Measurements from ENCODE around the gene DCTN1.
"Not testable (repeated sequence)": the region's sequence is repeated elsewhere in the genome, so short reads cannot be mapped to it uniquely, and the experiment has no call there.

The DCTN1 gene

GRCh38 chr2:74369976-74370375 lies 10.1 kb downstream of the DCTN1 start:
- no peak for DNase-seq
- H3K27ac Mint-ChIP-seq = no peak overlapping the region
- no peaks in the 10 kb centered on the region for H3K9me3 Mint-ChIP-seq
- no peak overlapping the region for H3K4me3 Mint-ChIP-seq
- H3K36me3 Mint-ChIP-seq (ENCODE audit: low read depth) = peaks cover 76% of the 10 kb centered on the region
- H3K4me1 Mint-ChIP-seq (ENCODE audit: low read depth) = no peaks in the 10 kb centered on the region
- no peaks in the 10 kb centered on the region for H3K27me3 Mint-ChIP-seq

DNA sequence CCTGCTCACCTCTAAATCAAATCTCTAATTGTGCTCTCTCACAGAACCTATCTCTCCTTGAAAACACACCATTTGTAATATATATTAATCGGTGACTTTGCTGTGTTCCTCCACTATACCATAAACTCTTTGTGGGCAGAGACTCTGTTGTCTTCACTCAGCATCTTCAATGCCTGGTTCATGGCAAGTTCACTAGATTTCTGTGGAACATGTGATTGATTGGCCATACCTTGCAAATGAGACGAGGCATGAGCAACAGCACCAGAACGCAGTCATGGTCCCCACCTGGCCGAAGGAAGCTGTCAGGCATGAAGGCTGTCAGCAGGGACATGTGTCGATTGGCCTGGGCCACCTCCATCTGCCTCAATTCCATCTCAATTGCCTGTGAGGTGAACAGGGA lies 11.6 kb downstream of the DCTN1 start:
- no peaks in the 10 kb centered on the region for H3K9me3 Mint-ChIP-seq
- no peak overlapping the region for H3K27ac Mint-ChIP-seq
- H3K4me3 Mint-ChIP-seq = no peak overlapping the region
- H3K4me1 Mint-ChIP-seq (ENCODE audit: low read depth) = no peaks in the 10 kb centered on the region
- H3K27me3 Mint-ChIP-seq = no peaks in the 10 kb centered on the region
- no peak for DNase-seq
- peaks cover 88% of the 10 kb centered on the region for H3K36me3 Mint-ChIP-seq (ENCODE audit: low read depth)

DNA sequence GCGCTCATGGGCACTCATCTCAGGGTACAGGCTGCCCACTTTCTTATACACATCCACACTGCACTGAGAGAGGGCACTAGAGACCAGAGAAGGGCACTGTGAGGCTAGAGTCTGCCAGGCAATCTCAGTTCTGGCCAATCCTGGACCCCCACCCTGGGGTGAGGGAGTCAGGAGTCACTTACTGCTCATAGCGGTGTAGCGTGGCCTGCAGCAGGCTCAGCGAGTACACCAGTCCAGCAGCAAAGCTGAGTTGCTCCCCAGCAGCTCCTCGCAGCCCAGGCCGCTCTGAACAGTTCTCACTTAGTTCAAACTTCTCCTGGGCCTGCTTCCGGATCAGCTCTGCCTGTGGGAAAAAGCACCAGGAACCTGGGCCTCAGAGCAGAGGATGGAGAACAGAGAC lies 12.3 kb downstream of the DCTN1 start:
- Mint-ChIP-seq H3K4me3 (no peak overlapping the region), H3K4me1 (ENCODE audit: low read depth) (no peaks in the 10 kb centered on the region), H3K9me3 (no peaks in the 10 kb centered on the region), H3K27ac (no peak overlapping the region), H3K27me3 (no peaks in the 10 kb centered on the region), H3K36me3 (ENCODE audit: low read depth) (peaks cover 95% of the 10 kb centered on the region)
- DNase-seq = no peak

GRCh38 chr2:74366036-74366435 lies 14.1 kb downstream of the DCTN1 start:
- no peak overlapping the region for H3K4me3 Mint-ChIP-seq
- H3K36me3 Mint-ChIP-seq (ENCODE audit: low read depth) = peaks cover 99% of the 10 kb centered on the region
- H3K27me3 Mint-ChIP-seq = no peaks in the 10 kb centered on the region
- H3K27ac Mint-ChIP-seq = peak overlapping the region; percentile 0
- H3K4me1 Mint-ChIP-seq (ENCODE audit: low read depth) = no peaks in the 10 kb centered on the region
- DNase-seq = no peak
- H3K9me3 Mint-ChIP-seq = no peaks in the 10 kb centered on the region

DNA sequence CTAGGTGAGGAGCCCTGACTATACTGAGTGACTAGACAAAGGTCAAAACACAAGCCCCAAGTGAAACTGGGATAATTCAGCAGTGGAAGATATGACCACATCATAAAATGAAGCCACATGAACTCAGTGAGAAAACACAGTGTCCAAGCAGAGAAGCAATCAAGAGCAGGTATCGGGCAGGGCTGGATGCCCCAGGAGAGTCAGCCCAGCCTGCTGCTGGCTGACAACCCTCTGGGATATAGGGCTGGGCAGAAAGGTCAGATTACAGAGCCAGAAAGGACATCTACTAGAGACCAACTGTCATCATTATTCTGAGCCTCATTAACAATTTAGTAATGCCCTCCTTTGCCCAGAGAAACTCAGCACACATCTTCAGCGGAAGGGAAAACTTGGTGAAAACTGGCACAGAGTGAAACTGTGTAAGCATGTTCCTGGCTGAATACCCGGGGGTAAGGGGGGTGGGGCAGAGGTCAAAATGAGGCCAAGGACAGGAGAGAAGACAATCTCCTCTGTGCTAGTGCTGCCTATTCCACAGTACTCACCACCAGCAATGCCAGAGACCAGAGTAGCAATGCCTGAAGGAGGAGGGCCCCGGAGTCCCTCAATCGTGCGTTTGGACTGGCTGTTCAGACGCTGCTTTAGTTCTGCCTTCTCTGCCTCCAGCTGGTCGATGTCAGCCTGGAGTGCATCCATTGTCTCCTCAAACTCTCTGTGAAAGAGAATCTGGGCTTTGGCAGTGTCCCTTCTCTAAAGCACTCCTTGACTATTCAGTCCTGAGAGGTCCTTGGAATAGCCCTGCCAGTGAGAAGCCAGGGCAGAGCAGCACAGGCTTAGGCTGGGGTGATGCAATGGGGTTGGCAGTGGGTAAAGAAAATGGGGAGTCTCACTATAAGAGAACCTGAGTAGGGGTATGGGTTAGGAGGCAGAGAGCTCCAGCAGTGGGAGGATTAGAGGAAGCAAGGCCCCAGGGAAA lies 15.3 kb downstream of the DCTN1 start:
- Mint-ChIP-seq H3K27ac (peak overlapping the region; percentile 0), H3K36me3 (ENCODE audit: low read depth) (peaks cover 99% of the 10 kb centered on the region), H3K27me3 (no peaks in the 10 kb centered on the region), H3K4me3 (no peak overlapping the region), H3K4me1 (ENCODE audit: low read depth) (no peaks in the 10 kb centered on the region), H3K9me3 (no peaks in the 10 kb centered on the region)
- DNase-seq = no peak

- Mint-ChIP-seq H3K27ac (no peak overlapping the region), H3K9me3 (no peaks in the 10 kb centered on the region), H3K4me1 (ENCODE audit: low read depth) (no peaks in the 10 kb centered on the region), H3K27me3 (no peaks in the 10 kb centered on the region), H3K36me3 (ENCODE audit: low read depth) (peaks cover 93% of the 10 kb centered on the region), H3K4me3 (no peak overlapping the region)
- no peak for DNase-seq
Observed at GRCh38 chr2:74361327-74361726, 18.8 kb downstream of the DCTN1 start.

- no peaks in the 10 kb centered on the region for H3K27me3 Mint-ChIP-seq
- no peaks in the 10 kb centered on the region for H3K9me3 Mint-ChIP-seq
- H3K36me3 Mint-ChIP-seq (ENCODE audit: low read depth) = peaks cover 66% of the 10 kb centered on the region
- H3K4me3 Mint-ChIP-seq = no peak overlapping the region
- no peak for DNase-seq
- H3K27ac Mint-ChIP-seq = no peak overlapping the region
- no peaks in the 10 kb centered on the region for H3K4me1 Mint-ChIP-seq (ENCODE audit: low read depth)
Observed at GRCh38 chr2:74357627-74358026, 22.5 kb downstream of the DCTN1 start.

DNA sequence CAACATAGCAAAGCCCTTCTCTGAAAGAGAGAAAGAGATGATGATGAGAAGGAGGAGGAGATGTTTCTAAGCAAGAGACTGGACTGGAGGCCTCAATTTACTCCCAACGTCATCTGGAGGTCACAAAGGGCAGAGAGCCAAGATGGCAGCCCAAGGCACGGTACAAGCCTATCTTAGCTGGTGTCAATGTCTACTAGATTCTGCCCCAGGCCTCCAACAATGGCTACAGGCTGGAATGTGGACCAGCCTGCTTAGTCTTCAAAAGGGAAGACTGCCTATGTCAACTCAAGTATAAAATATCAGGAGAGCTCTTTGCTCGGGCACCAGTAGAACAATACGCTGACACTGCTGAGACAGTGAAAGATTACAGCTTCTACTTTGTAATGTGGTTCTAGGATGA lies 30.2 kb downstream of the DCTN1 start:
- H3K36me3 Mint-ChIP-seq (ENCODE audit: low read depth) = no peaks in the 10 kb centered on the region
- no peaks in the 10 kb centered on the region for H3K9me3 Mint-ChIP-seq
- no peak overlapping the region for H3K27ac Mint-ChIP-seq
- no peak for DNase-seq
- no peaks in the 10 kb centered on the region for H3K27me3 Mint-ChIP-seq
- no peak overlapping the region for H3K4me3 Mint-ChIP-seq
- H3K4me1 Mint-ChIP-seq (ENCODE audit: low read depth) = no peaks in the 10 kb centered on the region

DNA sequence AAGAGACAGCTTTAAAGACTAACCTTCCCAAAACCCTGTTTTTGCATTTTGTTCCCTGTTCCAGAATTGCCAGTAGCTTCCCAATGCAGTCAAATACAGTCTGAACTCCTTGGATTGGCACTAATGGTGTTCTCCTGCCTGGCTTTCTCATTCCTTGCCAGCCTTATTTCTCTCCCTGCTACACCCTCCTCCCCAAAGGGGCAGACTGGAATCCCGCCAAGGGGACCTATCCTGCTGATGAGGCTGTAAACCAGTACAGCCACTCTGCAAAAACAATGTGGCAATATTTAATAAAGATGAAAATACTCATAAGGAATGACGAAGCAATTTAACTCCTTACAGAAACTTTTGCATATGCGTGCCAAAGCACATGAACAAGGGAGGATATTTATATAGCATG lies 32.4 kb downstream of the DCTN1 start:
- H3K27ac Mint-ChIP-seq = no peak overlapping the region
- no peaks in the 10 kb centered on the region for H3K36me3 Mint-ChIP-seq (ENCODE audit: low read depth)
- no peaks in the 10 kb centered on the region for H3K4me1 Mint-ChIP-seq (ENCODE audit: low read depth)
- no peaks in the 10 kb centered on the region for H3K27me3 Mint-ChIP-seq
- H3K4me3 Mint-ChIP-seq = no peak overlapping the region
- DNase-seq = no peak
- no peaks in the 10 kb centered on the region for H3K9me3 Mint-ChIP-seq

GRCh38 chr2:74347303-74347702 lies 32.8 kb downstream of the DCTN1 start:
- Mint-ChIP-seq H3K9me3 (no peaks in the 10 kb centered on the region), H3K27ac (no peak overlapping the region), H3K36me3 (ENCODE audit: low read depth) (no peaks in the 10 kb centered on the region), H3K27me3 (no peaks in the 10 kb centered on the region), H3K4me1 (ENCODE audit: low read depth) (no peaks in the 10 kb centered on the region), H3K4me3 (no peak overlapping the region)
- DNase-seq = no peak

GRCh38 chr2:74345272-74345943 lies 34.7 kb downstream of the DCTN1 start:
- Mint-ChIP-seq H3K27ac (no peak overlapping the region), H3K27me3 (no peaks in the 10 kb centered on the region), H3K4me3 (no peak overlapping the region)

DNA sequence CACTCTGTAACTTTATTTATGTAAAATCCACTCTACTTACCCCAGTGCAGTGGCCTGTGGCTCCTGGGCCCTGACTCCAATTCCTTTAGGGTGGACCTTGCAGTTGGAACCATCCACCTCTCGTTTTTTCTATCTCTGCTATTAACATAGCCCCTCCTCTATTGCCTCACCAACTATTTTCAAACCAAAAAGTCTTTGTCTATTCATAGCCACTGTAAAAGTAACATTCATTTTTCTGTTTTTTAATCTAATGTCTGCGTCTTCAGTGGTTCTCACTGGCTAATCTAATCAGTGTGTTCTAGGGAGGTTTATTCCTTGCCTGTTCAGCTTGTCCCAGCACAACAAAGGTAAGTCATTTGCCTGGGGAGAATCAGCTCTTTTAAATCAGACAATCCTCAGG lies 36.8 kb downstream of the DCTN1 start, which contains the start of gene SLC4A5:
TSS of gene SLC4A5 (minus strand) at position 101 of the 400 bp plus-strand sequence. CDS start 28,393 bp downstream, outside the sequence.
- no peak within 1 kb of the TSS for H3K4me3 Mint-ChIP-seq
- no peak for DNase-seq
- H3K4me1 Mint-ChIP-seq (ENCODE audit: low read depth) = no peaks in the 10 kb centered on the region
- H3K36me3 Mint-ChIP-seq (ENCODE audit: low read depth) = no peaks in the 10 kb centered on the region
- no peaks in the 10 kb centered on the region for H3K27me3 Mint-ChIP-seq
- no peaks in the 10 kb centered on the region for H3K9me3 Mint-ChIP-seq
- no peak within 1 kb of the TSS for H3K27ac Mint-ChIP-seq

More at GRCh38 chr2:74345272-74345943, 34.7 kb downstream of the DCTN1 start:
- DNase-seq = no peak
- Mint-ChIP-seq H3K4me1 (ENCODE audit: low read depth) (no peaks in the 10 kb centered on the region), H3K36me3 (ENCODE audit: low read depth) (no peaks in the 10 kb centered on the region), H3K9me3 (no peaks in the 10 kb centered on the region)

GRCh38 chr2:74336227-74336626 lies 43.9 kb downstream of the DCTN1 start:
- H3K36me3 Mint-ChIP-seq (ENCODE audit: low read depth); DNase-seq; H3K4me3 Mint-ChIP-seq; H3K27ac Mint-ChIP-seq; H3K27me3 Mint-ChIP-seq; H3K4me1 Mint-ChIP-seq (ENCODE audit: low read depth); H3K9me3 Mint-ChIP-seq: not testable (repeated sequence)

DNA sequence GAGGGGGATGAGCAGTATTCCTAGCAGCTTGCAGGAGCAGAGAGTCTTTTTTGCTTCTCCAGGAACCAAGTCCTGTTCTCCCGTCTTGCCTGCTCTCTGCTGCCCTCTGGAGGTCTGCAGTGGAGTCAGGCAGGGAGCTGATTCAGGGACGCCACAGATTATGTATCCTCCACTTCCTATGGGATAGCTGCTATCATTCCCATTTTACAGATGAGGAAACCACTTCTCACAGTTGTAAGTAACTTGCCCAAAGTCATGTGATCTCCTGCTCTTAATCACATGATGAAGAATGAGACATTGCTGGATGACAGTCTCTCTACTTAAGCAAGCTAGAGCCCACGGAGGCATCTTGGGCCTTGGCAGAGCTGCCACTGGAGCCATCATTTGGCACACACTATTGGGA lies 45.2 kb downstream of the DCTN1 start:
- no peaks in the 10 kb centered on the region for H3K9me3 Mint-ChIP-seq
- no peaks in the 10 kb centered on the region for H3K36me3 Mint-ChIP-seq (ENCODE audit: low read depth)
- H3K4me3 Mint-ChIP-seq = no peak overlapping the region
- peak; percentile 78 for DNase-seq
- H3K4me1 Mint-ChIP-seq (ENCODE audit: low read depth) = no peaks in the 10 kb centered on the region
- H3K27me3 Mint-ChIP-seq = no peaks in the 10 kb centered on the region
- no peak overlapping the region for H3K27ac Mint-ChIP-seq
